OCI-LY7 (cell line): Measurements from ENCODE around the gene MVB12B.

Experiments used
- CTCF ChIP-seq: fragments of 200-600 bp; sonication (generic); conservative IDR thresholded peaks from 2 replicates; pipeline ENCODE4 v1.5.1; 2014; ENCODE audit warnings: mild to moderate bottlenecking, antibody characterized with exemption, low read length, moderate library complexity, mixed read lengths
- EZH2phosphoT487 ChIP-seq: fragments of 200-600 bp; sonication (generic); IDR thresholded peaks from 2 replicates; pipeline ENCODE4 v1.6.1; 2018; ENCODE audit warnings: low read depth, borderline replicate concordance, mild to moderate bottlenecking, mixed run types, antibody characterized with exemption, low read length, moderate library complexity, mixed read lengths

DNA sequence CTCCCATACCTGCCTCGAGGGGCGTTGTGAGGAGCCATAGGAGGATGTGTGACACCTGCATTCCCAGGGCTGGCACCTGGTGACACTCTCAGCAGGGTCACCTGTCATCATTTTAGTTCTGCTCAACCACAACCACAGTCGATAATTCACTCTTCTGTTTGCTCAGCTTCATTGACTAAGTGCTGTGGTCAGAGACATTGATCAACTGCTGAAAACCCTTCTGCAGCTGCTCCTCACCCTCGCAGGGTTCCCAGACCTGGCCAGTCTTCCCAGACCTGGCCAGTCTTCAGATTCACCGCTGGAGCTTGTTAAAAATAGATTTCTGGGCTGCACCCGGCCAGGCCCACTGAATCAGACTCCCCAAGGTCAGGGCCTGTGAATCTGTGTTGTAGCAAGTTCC lies 92.8 kb downstream of the MVB12B start:
- TF ChIP-seq EZH2phosphoT487 (no peak), CTCF (no peak)
